ENCODE data around the gene PAXX. TPM values are rescaled to one million over a fixed set of nuclear protein-coding genes. Genes with fewer than 3 reads are reported as not detected.
A peak's percentile ranks its signal among the peaks of the same experiment; 100 is the strongest.
"Not testable (repeated sequence)": the region's sequence is repeated elsewhere in the genome, so short reads cannot be mapped to it uniquely, and the experiment has no call there.

PAXX gene
- polyA plus RNA-seq, 1 donor (not counting 4 experiments of a cell fraction or from before 2014, with no cell fraction given): 11.2 TPM

- H3K4me3 ChIP-seq (ENCODE audit: control insufficient read depth in 2 of 3, extremely low read depth in 1 of 3, insufficient read depth in 2 of 3, low read depth in 1 of 3, low read length in 3 of 3); H4K20me1 ChIP-seq (ENCODE audit: control insufficient read depth, extremely low read depth, insufficient read depth, low read length); FAIRE-seq; H3K27me3 ChIP-seq (ENCODE audit: control insufficient read depth, extremely low read depth, insufficient read depth, low read length); H3K9me3 ChIP-seq (ENCODE audit: control insufficient read depth, low read depth, low read length); DNase-seq (ENCODE audit: low read depth, low spot score); H3K36me3 ChIP-seq (ENCODE audit: control insufficient read depth in 2 of 2, extremely low read depth in 1 of 2, insufficient read depth in 2 of 2, low read length in 2 of 2); H3K9ac ChIP-seq (ENCODE audit: control insufficient read depth, extremely low read depth, insufficient read depth, low read length); H3K4me2 ChIP-seq (ENCODE audit: control insufficient read depth, extremely low read depth, insufficient read depth, low read depth, low read length); H3K79me2 ChIP-seq (ENCODE audit: control insufficient read depth, insufficient read depth, low read length); H3K9me1 ChIP-seq (ENCODE audit: control insufficient read depth, extremely low read depth, insufficient read depth, low read length); H3K4me1 ChIP-seq (ENCODE audit: control insufficient read depth, extremely low read depth, insufficient read depth, low read length); H3K27ac ChIP-seq (ENCODE audit: control insufficient read depth, insufficient read depth, low read length); dilution Hi-C loops (cut with MboI; ENCODE audit: extremely low pct_ligation_motif_present, low sequenced_read_pairs); H2AFZ ChIP-seq (ENCODE audit: control insufficient read depth, low read length): not testable (repeated sequence)
- peak in 1 of 3 experiments; percentile 15 for TF ChIP-seq CTCF (optimal IDR thresholded peaks at IDR 0.05 in 1 of 3, IDR thresholded peaks at IDR 0.05 in 1 of 3, conservative IDR thresholded peaks at IDR 0.05 in 1 of 3; ENCODE audit: extremely low read depth in 1 of 3, insufficient read depth in 2 of 3, low read length in 3 of 3)
These were observed 12.1 kb downstream of the PAXX start for GRCh38 chr9:137004285-137004684.

- Histone ChIP-seq H3K79me2 (ENCODE audit: control insufficient read depth, insufficient read depth, low read length) (no peaks in the 10 kb centered on the region), H3K27ac (ENCODE audit: control insufficient read depth, insufficient read depth, low read length) (no peak overlapping the region), H3K4me2 (ENCODE audit: control insufficient read depth, extremely low read depth, insufficient read depth, low read depth, low read length) (no peak overlapping the region), H3K4me3 (ENCODE audit: control insufficient read depth in 2 of 3, extremely low read depth in 1 of 3, insufficient read depth in 2 of 3, low read depth in 1 of 3, low read length in 3 of 3) (no peak overlapping the region), H3K9me3 (ENCODE audit: control insufficient read depth, low read depth, low read length) (no peaks in the 10 kb centered on the region), H3K9ac (ENCODE audit: control insufficient read depth, extremely low read depth, insufficient read depth, low read length) (no peak overlapping the region), H2AFZ (ENCODE audit: control insufficient read depth, low read length) (no peak overlapping the region), H4K20me1 (ENCODE audit: control insufficient read depth, extremely low read depth, insufficient read depth, low read length) (no peaks in the 10 kb centered on the region), H3K27me3 (ENCODE audit: control insufficient read depth, extremely low read depth, insufficient read depth, low read length) (no peaks in the 10 kb centered on the region), H3K4me1 (ENCODE audit: control insufficient read depth, extremely low read depth, insufficient read depth, low read length) (no peaks in the 10 kb centered on the region), H3K9me1 (ENCODE audit: control insufficient read depth, extremely low read depth, insufficient read depth, low read length) (no peaks in the 10 kb centered on the region), H3K36me3 (ENCODE audit: control insufficient read depth in 2 of 2, extremely low read depth in 1 of 2, insufficient read depth in 2 of 2, low read length in 2 of 2) (no peaks in the 10 kb centered on the region)
- TF ChIP-seq CTCF (optimal IDR thresholded peaks at IDR 0.05 in 1 of 3, IDR thresholded peaks at IDR 0.05 in 1 of 3, conservative IDR thresholded peaks at IDR 0.05 in 1 of 3; ENCODE audit: extremely low read depth in 1 of 3, insufficient read depth in 2 of 3, low read length in 3 of 3): no peak
- TF ChIP-seq EZH2 (IDR thresholded peaks at IDR 0.05; ENCODE audit: low read length): no peak
- dilution Hi-C loops (cut with MboI; ENCODE audit: extremely low pct_ligation_motif_present, low sequenced_read_pairs): no loop called here
- DNase-seq (ENCODE audit: low read depth, low spot score) (no peak), FAIRE-seq (no peak)
These were observed 14.1 kb downstream of the PAXX start for GRCh38 chr9:137006116-137007003.
